ENCODE results near the gene ARHGAP1.

DNA sequence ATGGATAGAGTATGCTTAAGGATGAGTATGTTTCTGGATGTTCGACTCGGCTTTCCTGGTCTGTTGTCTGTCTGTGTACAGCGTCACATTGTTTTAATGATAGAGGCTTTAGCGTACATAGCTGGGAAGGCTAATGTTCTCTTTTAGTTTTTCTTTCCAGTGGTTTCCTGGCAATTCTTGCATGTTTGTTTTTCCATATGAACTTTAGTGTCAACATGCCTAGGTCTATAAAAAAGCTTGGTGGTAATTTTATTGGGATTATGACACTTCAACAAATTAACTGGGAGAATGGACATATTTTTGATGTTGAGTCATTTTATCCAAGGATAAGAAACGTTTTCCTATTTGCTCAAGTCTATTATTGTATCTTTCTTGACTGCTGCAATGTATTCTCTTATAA is 36.2 kb upstream of the ARHGAP1 start:
- TF ChIP-seq RAD21 (IDR thresholded peaks at IDR 0.05; ENCODE audit: low read length) (no peak), POLR2A (IDR thresholded peaks at IDR 0.05; ENCODE audit: low read depth, low read length) (no peak), CEBPB (IDR thresholded peaks at IDR 0.05; ENCODE audit: low read depth, low read length) (no peak), RFX5 (IDR thresholded peaks at IDR 0.05; ENCODE audit: low read depth, low read length) (no peak), SMC3 (IDR thresholded peaks at IDR 0.05; ENCODE audit: low read depth, low read length) (no peak), MAZ (IDR thresholded peaks at IDR 0.05; ENCODE audit: borderline replicate concordance, low read depth, low read length) (no peak), FOS (IDR thresholded peaks at IDR 0.05; ENCODE audit: low read depth, low read length) (no peak)
- TF ChIP-seq, protein P1, sequence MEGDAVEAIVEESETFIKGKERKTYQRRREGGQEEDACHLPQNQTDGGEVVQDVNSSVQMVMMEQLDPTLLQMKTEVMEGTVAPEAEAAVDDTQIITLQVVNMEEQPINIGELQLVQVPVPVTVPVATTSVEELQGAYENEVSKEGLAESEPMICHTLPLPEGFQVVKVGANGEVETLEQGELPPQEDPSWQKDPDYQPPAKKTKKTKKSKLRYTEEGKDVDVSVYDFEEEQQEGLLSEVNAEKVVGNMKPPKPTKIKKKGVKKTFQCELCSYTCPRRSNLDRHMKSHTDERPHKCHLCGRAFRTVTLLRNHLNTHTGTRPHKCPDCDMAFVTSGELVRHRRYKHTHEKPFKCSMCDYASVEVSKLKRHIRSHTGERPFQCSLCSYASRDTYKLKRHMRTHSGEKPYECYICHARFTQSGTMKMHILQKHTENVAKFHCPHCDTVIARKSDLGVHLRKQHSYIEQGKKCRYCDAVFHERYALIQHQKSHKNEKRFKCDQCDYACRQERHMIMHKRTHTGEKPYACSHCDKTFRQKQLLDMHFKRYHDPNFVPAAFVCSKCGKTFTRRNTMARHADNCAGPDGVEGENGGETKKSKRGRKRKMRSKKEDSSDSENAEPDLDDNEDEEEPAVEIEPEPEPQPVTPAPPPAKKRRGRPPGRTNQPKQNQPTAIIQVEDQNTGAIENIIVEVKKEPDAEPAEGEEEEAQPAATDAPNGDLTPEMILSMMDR (conservative IDR thresholded peaks at IDR 0.05; ENCODE audit: low read depth, low read length): no peak
- TF ChIP-seq, protein P2, sequence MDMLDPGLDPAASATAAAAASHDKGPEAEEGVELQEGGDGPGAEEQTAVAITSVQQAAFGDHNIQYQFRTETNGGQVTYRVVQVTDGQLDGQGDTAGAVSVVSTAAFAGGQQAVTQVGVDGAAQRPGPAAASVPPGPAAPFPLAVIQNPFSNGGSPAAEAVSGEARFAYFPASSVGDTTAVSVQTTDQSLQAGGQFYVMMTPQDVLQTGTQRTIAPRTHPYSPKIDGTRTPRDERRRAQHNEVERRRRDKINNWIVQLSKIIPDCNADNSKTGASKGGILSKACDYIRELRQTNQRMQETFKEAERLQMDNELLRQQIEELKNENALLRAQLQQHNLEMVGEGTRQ (IDR thresholded peaks at IDR 0.05; ENCODE audit: low read depth, low read length): no peak
